ENCODE data around the gene METTL22.

Gene METTL22, protein sequence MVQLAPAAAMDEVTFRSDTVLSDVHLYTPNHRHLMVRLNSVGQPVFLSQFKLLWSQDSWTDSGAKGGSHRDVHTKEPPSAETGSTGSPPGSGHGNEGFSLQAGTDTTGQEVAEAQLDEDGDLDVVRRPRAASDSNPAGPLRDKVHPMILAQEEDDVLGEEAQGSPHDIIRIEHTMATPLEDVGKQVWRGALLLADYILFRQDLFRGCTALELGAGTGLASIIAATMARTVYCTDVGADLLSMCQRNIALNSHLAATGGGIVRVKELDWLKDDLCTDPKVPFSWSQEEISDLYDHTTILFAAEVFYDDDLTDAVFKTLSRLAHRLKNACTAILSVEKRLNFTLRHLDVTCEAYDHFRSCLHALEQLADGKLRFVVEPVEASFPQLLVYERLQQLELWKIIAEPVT

DNA sequence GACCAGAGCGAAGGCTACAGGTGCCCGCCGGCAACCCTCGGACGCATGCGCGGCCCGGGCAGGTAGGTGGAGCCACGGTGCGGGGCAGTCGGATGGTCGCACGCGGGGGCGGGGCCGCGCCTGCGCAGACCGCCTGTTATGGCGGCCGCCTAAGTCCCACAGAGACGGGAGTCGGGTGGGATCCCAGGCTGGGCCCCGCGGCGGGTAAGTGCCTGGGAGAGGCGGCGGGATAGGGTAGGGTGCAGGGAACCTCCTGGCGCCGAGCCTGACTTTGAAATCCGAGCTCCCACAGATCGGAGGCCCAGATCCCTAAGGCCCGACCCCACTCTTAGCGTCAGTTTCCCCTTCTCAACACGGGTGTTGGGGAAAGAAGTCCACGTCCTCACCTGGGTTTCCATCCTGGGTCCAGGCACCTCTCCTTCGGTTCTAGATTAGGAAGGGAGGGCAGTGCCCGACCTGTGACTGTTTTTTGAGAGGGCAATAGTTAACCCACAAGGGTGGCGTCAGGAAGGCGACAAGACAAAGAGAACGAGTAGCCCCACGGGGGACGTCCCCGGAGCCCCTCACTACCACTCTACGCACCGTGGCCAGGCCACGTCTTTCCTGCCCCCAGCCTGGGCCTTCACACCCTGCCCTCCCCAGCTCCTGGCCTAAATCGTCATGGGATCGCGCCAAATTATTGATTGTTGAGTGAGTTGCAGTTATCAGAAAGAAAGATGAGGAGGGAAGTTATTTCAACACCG is at the start of gene METTL22:
TSS of gene METTL22 (plus strand) at position 127 of the 743 bp plus-strand sequence. CDS start 3,968 bp downstream, outside the sequence.
- DNase-seq, result peak; percentile 74 to 91

DNA sequence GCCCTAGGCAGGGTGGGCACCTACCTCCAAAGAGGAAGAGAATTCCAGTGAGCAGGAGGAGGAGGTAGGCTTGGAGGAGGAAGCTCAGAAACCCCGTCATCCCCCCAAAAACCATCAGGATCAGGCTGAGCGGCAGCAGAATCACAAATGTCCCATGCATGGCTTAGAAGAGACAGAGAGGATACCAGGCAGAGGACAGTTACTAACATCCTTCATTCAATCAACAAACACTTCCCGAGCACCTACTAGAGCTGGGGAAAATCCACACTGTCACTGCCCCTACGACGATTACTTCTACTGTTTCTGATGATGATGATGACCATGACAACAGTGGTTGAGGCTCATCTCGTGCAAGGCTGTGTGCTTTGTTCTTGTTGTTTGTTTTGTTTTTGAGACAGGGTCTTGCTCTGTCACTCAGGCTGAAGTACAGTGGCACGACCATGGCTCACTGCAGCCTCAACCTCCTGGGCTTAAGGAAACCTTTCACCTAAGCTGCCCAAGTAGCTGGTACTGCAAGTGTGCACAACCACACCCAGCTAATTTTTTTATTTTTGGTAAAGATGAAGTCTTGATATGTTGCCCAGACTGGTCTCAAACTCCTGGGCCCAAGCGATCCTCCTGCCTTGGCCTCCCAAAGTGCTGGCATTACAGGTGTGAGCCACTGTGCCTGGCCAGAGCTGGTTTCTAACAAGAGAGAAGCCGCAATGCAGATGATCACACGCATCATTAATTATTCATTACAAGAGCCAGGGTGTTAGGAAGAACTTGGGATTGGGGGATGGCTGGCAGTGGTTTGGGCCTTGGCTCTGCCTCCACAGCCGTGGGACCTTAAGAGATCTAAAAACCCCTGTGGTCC is 49.2 kb upstream of the METTL22 start:
- DNase-seq, result no peak

DNA sequence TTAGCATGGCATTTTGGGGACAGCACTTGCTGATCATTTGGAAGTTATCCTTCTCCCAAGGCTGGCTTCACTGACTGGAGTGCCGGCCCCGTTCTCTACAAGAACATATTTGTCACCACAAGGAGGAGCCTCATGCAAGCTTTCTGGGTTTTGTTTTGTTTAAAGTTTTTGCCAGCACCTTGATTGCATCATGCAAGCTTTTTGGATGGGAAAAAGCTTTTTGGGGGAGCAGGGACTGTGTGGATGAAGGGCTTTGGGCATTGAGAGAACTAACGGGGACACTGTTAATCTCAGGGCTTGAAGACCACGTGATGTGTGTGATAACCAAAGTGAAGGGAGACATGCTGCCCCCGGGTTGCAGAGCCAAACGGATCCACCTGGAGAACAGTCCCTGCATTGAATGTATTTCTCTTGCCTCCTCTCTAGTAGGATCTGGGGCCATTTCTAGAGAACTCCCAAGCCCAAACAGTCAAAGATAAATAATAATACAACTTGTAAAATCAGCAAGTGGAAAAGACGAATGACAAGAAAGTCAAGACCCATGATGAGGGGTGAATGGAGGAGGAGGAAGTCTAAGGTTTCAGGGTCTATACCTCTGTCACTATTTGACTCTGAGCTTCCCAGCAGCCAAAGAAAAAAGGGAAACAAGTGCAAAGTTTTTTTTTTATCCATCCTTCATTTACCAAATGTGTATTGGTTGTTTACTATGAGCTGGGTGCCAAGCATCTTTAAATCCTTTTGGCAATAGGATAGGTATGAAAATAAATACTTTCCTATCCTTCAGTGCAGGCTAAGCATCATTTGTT is 48.4 kb upstream of the METTL22 start:
- peak in 1 of 2 experiments; percentile 47 for DNase-seq

DNA sequence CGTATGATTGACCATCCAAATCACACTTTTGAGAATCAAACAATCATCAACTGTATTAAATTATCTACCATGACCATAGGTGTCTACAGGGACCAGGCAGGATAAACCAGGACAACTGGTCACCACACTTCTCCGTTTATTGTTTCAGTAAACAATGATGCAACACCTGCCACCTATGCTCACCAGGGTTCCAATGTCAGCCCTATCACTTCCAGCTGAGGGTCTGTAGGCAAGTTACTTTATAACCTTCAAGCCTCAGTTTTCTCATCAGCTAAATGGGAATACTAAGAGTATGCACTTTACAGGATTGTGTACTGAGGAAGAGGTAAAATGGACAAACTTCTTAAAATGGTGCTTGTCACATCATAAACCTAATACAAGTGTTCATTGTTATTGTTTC is 46.1 kb upstream of the METTL22 start:
- no peak for DNase-seq

DNA sequence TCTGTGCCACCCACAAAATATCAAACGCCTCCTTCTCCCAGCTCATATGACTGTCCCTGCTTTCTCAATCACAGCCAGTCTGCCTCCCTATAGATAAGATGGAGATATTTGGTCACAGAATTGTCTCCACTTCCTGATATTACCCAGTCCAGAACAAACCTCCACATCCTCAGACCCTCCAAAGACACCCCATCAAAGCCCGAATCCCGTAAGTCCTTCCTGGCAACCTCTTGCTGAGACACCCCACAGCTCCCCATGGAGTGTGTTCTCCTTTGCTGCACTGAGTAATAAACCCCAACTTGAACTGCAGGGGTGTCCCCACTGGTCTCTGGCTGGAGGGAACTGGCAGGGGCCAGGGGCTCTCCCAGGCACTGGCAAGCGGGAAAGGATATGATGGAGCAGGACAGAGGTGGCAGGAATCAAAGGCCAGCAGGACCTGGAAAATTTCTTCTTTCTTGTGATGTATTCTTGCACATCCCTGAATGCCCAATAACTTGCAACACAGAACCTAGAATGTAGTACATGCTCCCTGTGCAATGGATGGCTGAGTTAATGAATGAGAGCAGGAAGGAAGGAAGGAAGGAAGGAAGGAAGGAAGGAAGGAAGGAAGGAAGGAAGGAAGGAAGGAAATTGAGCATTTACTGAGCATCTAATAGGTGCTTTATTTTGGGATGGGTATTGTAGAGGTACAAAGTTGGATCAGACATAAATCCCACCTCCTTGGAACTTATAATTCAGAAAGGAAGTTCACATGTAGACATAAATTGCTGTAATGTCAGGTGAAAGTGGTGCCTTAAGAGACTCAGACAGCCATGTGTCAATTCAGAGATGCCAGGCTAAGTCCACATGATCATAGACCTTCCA is 45.1 kb upstream of the METTL22 start:
- no peak for DNase-seq

DNA sequence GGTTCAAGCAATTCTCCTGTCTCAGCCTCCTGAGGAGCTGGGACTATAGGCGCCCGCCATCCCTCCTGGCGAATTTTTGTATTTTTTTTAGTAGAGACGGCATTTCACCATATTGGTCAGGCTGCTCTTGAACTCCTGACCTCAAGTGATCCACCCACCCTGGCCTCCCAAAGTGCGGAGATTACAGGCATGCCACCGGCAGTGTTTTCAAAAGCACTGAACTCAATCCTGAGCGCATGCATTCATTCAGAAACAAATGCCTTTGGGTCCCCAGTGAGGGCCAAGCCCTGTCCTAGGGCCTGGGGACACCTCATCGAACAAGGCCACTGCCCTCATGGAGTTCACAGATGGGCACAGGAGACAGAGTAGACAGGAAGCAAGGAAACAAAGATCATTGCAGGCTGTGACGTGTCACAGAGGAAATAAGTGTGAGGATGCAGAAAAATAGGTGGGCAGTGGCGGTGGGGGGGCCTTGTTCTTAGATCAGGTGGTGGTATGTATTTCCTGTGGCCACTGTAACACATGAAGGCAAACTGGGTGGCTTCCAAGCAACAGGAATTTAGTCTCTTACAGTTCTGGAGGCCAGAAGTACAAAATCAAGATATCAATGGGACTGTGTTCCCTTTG is 43.7 kb upstream of the METTL22 start:
- DNase-seq, result no peak

DNA sequence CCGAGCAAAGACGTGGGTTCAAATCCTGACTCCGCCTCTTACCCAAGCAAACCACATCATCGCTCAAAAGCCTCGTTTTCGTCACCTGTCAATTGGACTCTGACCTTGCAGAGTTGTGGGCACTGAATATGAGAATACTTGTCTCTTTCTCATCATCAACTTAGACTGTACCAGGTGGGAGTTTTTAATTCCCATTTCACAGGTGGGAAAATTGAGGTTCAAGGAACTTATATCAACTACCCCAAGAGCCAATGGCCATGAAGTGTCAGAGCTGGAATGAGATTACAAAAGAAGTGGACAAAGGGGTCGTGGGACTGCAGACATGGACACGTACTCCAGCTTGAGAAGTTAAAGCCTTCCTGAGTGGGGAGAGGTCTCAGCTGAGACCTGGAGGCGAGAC is 41.9 kb upstream of the METTL22 start:
- DNase-seq, result no peak

DNA sequence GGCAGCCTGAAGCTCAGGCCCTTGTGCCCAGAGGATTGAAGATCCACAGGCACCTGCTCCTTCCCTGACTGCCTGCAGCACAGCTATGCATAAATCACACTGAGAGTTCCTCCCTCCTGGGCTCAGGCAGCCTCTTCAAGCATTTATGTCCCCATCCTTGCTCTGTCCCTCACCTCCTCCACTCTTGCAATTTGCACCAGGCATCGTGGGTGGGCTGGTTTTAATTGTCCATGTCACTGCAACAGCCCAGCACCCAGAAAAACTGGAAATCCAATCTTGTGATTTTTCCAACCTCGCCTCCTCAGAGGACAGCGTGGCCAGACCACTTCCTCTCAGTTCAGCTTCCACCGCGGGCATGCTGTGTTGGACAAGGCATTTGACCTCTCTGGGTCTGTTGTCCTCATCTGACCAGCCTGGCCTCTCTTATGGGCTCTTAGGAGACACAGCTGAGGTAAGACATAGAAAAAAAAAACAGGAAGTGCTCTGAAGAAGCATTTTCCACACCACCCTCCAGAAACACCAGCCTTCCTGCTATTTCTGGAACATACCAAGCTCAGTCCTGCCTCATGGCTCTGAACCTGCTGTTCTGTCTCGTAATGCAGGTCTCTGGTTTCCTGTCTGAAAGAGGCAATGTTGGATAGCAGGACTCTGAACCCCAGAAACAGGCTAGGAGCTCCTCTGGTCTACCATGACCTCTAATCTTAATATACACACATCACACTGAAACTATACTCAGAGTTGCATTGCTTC is 39.5 kb upstream of the METTL22 start:
- no peak for DNase-seq

DNA sequence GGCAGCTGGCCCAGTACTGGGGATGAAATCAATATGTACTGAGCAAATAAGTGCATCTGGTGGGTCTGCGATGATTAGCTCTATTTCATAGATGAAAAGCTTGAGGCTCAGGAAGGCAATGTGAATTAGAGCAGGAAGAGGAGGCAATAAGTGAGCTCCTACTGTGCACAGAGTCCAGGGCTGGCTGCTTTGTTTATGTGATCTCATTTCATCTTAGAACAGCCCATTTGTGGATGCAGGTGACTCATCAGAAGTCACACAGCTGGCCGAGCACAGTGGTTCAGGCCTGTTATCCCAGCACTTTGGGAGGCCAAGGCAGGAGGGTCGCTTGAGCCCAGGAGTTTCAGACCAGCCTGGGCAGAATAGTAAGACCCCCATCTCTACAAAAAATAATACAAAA is 38.3 kb upstream of the METTL22 start:
- DNase-seq, result no peak

DNA sequence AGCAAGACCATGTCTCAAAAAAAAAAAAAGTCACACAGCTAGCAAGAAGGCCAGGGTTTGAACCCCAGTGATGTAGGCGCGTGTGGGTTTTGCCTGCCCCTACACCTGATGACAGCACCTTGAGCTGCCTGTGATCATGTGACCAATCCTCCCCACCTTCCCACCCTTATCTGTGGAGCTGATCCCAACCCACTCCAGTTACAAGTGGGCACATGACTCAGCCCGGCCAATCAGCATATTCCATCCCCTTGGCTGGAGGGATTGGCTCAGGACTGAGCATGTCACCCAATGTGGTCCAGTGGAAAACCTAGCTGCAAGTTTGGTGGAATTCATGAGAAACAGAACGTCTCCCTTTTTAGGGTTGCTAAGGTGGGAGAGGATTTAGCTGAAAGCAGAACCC is 37.8 kb upstream of the METTL22 start:
- DNase-seq, result no peak

DNA sequence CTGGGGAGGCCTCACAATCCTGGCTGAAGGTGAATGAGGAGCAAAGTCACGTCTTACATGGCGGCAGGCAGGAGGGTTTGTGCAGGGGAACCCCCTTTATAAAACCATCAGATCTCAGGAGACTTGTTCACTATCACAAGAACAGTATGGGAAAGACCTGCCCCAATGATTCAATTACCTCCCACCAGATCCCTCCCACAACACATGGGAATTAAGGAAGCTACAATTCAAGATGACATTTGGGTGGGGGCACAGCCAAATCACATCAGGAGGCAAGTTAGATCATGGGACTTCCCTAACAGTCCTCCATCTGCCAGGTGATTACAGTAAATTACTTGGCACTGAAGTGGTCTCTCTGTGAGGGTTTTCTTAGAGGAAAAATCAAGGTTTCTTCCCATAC is 36.5 kb upstream of the METTL22 start:
- DNase-seq, result peak in 1 of 2 experiments; percentile 29

DNA sequence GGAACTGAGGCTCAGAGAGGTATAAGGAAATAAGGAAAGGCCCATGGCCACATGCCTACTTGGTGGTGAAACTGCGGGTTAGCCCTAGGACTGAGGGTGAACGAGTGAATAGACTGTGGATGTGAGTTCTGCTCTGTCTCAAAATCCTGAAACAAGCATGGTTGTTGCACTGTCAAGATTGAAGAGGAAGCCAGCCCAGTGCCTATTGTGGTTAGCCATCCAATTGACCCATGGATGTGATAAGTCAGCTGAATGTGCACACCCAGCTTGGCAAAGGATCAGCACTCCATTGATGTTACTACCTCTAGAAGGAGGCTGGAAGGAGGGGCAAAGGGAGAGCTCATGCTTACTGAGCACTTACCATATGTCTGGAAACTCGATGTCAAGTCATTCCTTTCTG is 35.6 kb upstream of the METTL22 start:
- no peak for DNase-seq

DNA sequence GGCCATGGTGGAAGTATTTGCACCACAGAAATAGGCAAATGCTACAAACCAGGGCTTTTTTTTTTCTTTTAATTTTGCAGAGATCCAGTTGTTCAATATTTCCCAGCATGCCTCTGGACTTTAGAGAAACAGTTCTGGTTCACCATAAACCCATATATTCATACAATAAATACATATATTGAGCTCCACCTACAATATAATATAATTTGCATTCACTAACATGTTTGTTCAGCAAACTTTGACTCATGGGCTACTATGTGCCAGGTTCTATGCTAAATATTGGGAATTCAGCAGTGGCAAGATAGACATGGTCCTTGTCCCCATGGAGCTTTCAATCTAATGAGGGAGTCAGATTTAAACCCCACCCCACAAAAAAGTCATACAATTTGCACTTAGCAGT is 34.4 kb upstream of the METTL22 start:
- no peak for DNase-seq

DNA sequence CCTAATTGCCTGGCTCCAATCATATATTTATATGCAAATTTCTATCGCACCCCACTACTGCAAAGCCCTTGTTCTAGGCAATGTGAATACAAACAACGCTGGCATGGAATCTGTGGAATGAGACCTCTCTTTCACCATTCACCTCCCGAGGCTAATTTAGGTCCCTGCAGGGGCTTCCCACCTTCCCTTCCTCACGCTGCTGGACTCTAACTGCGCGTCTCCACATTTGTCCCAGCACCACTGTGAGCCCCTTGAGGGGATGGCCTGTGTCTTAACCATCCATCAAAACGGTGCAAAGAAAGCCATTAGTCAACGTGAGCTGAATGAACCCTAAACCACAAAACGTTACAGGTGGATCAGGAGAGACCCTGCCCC is 32.8 kb upstream of the METTL22 start:
- DNase-seq, result no peak

DNA sequence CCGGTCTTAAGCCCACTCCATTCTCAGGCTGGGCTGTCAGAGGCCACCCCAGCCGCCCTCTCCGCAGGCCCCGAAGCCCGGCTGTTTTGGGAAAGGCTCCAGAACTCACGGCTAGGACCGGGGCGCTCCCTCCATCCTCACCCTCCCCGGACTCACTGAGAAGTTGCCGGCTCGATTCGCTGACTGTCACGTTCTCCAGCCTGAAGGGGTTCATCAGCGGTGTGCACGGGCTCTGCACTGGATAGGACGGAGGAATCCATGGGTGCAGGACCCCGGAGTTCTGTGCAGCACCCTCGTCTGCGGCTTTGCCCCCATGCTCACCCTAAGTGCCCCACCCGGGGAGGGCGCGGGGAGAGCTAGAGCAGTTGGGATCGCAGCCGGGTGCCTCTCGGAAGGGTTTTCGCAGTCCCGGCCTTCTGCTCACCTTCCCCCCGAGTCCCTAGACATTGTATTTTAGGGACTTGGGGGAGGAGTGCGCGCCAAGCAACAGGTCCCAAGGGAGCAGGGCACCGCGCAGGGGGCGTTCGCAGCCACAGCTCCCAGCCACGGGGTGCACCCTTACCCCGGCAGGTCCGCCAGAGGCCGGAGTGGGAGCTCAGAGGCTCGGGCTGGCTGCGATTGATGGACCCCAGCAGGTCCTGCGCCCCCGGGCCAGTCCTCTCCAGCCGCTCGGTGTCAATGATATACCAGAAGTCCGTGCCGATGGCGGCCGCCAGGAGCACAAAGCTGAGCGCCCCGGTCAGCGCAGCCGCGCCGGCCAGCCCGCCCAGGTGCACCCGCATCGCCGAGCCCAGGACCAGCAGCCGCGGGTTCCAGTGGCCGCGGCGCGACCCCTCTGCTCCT is 32.2 kb upstream of the METTL22 start:
- DNase-seq, result no peak

DNA sequence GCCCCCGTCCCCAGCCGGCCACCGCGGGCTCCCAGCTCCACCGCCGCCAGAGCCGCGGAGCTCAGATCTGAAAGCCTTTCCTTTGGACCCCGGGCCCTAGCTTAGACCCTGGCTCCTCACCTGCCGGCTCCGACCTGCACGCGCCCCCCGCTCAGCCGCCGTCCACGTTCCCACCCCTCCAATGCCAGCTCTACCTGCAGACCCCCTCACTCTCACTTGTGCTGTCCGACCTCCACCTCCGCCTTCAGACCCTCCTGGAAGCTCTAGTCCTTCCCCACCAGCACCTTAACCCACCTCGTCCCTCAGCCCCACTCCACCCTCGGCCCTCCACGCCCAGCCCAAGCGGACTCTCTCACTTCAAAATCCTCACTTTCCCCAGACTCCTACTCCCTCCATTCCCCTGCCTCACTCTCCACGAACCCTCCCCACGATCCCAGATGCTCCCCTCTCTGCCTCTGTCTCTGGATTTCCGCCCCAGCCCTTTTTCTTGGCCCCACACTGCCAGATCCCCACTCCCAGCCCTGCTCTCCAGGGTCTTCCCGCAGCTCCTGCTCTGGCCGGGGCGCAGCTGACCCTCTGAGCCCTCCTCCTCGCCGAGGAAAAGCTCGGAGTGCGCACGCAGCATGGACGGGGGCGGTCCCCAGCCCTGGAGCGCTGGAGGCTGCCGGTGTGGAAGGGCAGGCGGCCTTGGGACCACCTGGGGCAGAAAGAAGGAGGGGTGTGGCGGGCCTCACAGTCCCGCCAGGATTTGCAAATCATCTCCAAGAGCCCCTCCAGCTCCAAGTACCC is 31.4 kb upstream of the METTL22 start, which contains the start of gene TMEM114:
TSS of gene TMEM114 (minus strand) at position 612 of the 789 bp plus-strand sequence. CDS start 673 bp downstream, outside the sequence.
- DNase-seq, result no peak

DNA sequence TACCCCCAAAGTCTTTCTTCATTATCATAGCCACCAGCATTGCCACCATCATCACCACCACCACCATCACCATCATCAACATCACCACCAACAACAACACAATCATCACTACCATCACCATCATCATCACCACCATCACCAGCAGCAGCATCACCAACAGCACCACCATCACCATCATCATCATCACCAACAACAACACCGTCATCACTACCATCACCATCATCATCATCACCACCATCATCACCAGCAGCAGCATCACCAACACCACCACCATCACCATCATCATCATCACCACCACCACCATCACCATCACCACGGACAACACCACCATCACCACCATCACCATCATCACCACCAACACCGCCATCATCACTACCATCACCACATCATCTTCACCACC is 30.7 kb upstream of the METTL22 start:
- DNase-seq, result no peak

DNA sequence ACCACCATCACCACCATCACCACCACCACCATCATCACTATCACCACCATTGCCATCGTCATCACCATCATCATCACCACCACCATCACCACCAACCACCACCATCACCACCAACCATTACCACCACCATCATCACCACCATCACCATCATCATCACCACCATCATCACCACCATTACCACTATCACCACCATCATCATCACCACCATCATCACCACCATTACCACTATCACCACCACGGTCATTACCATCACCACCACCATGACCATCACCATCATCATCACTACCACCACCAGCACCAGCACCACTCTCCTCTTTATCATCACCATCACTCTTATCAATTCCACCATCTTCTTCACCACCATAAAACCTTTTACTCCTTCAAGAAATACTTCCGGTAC is 30.0 kb upstream of the METTL22 start:
- DNase-seq, result no peak
